Neutrophil (primary cell): ENCODE measurements around the gene APOBEC3B.

Experiments used
- H3K27ac ChIP-seq: fragments of 200-600 bp; sonication (generic); 2 replicates; pipeline ENCODE4 v1.5.1; 2016; ENCODE audit warnings: mild to moderate bottlenecking, moderate library complexity
- H3K27me3 ChIP-seq: fragments of 200-600 bp; sonication (generic); 2 replicates; pipeline ENCODE4 v1.6.0; 2016; ENCODE audit warnings: mild to moderate bottlenecking
- H3K36me3 ChIP-seq: fragments of 200-600 bp; sonication (generic); 2 replicates; pipeline ENCODE4 v1.5.1; 2017
- H3K4me1 ChIP-seq, 2 experiments: fragments of 200-600 bp in 1 of 2; sonication (generic) in 1 of 2; 1 replicate in 1 of 2; 2 replicates in 1 of 2; pipeline versions ENCODE4 v1.5.1 to v1.6.1; 2013 to 2016; ENCODE audit warnings: low read depth in 1 of 2, low read length in 1 of 2, mild to moderate bottlenecking in 1 of 2, moderate library complexity in 1 of 2; ENCODE audit not compliant: control insufficient read depth in 1 of 2, insufficient read depth in 1 of 2
- H3K4me3 ChIP-seq, 2 experiments: fragments of 200-600 bp in 1 of 2; sonication (generic) in 1 of 2; 1 replicate in 1 of 2; 2 replicates in 1 of 2; pipeline ENCODE4 v1.5.1; 2013 to 2016; ENCODE audit warnings: low read depth in 1 of 2, low read length in 1 of 2, mild to moderate bottlenecking in 1 of 2, moderate library complexity in 1 of 2
- H3K9me3 ChIP-seq: fragments of 200-600 bp; sonication (generic); 2 replicates; pipeline ENCODE4 v1.5.1; 2016
- CTCF ChIP-seq: fragments of 200-600 bp; sonication (generic); IDR thresholded peaks from 2 replicates; pipeline ENCODE4 v1.5.1; 2016; ENCODE audit warnings: antibody characterized with exemption

The APOBEC3B gene

DNA sequence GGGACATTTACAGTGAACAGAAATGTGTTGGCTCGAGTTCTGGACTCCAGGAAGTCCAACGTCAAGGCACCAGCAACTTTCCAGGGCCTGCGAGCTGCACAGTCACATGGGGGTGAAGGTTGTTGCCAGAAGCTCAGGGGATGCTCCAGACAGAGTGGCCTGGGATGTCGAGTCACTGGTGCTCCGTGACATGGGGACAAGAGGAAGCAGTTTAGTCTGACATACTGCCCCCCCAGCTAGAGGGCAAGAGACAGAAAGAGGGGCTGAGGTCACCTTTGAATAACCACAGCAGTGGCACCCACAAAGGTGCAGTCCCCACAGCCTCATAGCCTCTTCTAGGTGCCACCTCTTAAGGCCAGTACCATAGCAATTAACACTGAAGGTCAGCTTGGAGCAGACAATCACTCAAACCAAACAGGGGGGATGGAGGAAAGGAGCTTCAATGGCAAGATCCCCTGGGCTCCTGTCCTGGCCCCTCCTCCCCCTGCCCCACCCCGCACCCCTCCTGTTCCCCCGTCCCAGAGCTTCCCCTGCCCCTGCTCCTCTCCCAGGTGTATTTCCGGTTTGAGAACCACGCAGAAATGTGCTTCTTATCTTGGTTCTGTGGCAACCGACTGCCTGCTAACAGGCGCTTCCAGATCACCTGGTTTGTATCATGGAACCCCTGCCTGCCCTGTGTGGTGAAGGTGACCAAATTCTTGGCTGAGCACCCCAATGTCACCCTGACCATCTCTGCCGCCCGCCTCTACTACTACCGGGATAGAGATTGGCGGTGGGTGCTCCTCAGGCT is 42.6 kb downstream of the APOBEC3B start:
- Histone ChIP-seq H3K36me3 (no peaks in the 10 kb centered on the region), H3K9me3 (no peaks in the 10 kb centered on the region), H3K27me3 (no peaks in the 10 kb centered on the region), H3K27ac (no peak overlapping the region), H3K4me1 (peaks cover 11 to 14% of the 10 kb centered on the region in 2 experiments), H3K4me3 (no peak overlapping the region)
- no peak for TF ChIP-seq CTCF

DNA sequence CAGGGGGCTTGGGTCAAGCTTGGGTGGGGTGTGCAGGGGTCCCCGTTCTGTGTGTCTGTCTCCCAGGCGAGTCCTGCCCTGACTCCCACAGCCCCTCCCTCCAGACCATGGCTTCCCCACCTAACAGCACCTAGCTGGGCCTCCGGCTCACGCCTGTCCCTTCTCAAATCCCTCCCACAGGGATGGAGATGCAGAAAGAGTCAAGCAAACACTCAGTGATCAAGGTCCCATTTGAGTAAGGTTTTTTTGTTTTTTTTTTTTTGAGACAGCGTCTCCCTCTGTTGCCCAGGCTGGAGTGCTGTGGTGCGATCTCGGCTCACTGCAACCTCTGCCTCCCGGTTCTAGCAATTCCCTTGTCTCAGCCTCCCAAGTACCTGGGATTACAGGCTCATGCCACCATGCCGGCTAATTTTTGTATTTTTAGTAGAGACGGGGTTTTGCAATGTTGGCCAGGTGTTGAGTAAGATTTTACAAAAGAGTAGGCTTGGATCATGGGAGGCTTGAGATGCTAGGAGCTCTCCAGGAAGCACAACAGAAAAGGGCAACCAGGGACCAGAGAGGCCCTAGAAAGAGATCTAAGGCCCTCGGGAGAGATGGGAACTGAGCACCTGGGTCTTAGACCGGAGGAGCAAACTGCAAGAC is 44.5 kb downstream of the APOBEC3B start:
- Histone ChIP-seq H3K4me3 (no peak overlapping the region), H3K27ac (no peak overlapping the region), H3K9me3 (no peaks in the 10 kb centered on the region), H3K27me3 (no peaks in the 10 kb centered on the region), H3K4me1 (peaks cover under 1 to 1% of the 10 kb centered on the region in 2 experiments), H3K36me3 (no peaks in the 10 kb centered on the region)
- no peak for TF ChIP-seq CTCF

DNA sequence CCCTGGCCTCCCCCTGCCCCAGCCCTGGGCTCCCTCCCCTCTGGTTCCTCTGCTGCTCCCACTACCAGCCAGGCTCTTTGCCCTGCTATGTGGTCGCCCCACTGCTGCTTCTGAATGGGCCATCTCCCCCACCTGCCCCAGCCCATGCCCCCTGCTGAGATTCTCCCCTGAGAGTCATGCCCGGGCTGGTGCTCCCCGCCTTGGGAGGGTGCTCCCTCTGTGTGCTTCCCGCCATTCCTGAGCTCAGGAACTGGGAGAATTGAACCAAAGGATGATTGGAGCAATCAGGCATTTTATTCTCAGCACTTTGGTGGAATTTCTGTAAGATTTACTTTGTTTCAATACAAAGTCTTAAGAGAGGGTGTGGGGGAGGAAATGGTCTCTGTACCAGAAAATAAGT is 45.6 kb downstream of the APOBEC3B start:
- H3K4me1 ChIP-seq = no peaks in the 10 kb centered on the region
- no peaks in the 10 kb centered on the region for H3K27me3 ChIP-seq
- TF ChIP-seq CTCF = no peak
- no peaks in the 10 kb centered on the region for H3K9me3 ChIP-seq
- H3K27ac ChIP-seq = no peak overlapping the region
- H3K4me3 ChIP-seq = no peak overlapping the region
- no peaks in the 10 kb centered on the region for H3K36me3 ChIP-seq

DNA sequence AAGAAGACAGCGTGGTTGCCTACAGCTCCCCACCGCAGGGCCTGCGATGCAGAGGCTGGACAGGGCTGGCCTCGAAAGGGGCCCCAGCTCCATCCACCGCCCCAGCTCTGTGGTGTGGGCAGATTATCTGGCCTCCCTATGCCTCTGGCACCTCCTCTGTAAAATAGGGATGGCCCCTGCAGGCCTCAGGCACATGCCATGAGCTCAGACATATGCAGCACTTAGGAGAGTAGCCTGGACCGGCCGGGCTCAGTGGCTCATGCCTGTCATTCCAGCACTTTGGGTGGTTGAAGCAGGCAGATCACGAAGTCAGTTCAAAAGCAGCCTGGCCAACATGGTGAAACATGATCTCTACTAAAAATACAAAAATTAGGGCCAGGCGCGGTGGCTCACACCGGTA is 46.1 kb downstream of the APOBEC3B start:
- Histone ChIP-seq H3K4me3 (no peak overlapping the region), H3K4me1 (no peaks in the 10 kb centered on the region), H3K27ac (no peak overlapping the region), H3K27me3 (no peaks in the 10 kb centered on the region), H3K36me3 (no peaks in the 10 kb centered on the region), H3K9me3 (no peaks in the 10 kb centered on the region)
- no peak for TF ChIP-seq CTCF

DNA sequence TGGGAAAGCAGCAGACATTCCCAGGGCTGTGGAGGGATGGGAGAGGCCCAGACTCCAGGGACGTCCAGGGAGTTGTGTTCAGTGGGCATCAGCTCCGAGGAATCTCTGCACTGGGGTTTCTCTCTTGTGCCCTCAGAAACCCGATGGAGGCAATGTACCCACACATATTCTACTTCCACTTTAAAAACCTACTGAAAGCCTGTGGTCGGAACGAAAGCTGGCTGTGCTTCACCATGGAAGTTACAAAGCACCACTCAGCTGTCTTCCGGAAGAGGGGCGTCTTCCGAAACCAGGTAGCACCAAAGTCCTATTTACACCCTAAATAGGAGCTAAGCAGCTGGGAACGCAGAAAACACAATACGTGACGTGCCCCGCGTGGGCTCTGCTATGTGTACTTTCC is 47.1 kb downstream of the APOBEC3B start:
- Histone ChIP-seq H3K4me1 (no peaks in the 10 kb centered on the region), H3K27me3 (no peaks in the 10 kb centered on the region), H3K27ac (no peak overlapping the region), H3K36me3 (no peaks in the 10 kb centered on the region), H3K9me3 (no peaks in the 10 kb centered on the region), H3K4me3 (no peak overlapping the region)
- TF ChIP-seq CTCF = no peak
